G401.6 (cell line): ENCODE data around the gene NAGLU.
"Not testable (repeated sequence)": the region's sequence is repeated elsewhere in the genome, so short reads cannot be mapped to it uniquely, and the experiment has no call there.

Source experiments
- FAIRE-seq: peaks from 2 replicates; lab custom pipeline; 2012; peaks lifted over from hg19 to GRCh38; lab: Jason Lieb, UNC

Gene NAGLU

GRCh38 chr17:42521666-42522262 lies 14.3 kb upstream of the NAGLU start:
- FAIRE-seq, result no peak

- no peak for FAIRE-seq
These were observed 13.7 kb upstream of the NAGLU start for GRCh38 chr17:42522263-42522790.

GRCh38 chr17:42522798-42523278 lies 13.2 kb upstream of the NAGLU start:
- FAIRE-seq, result no peak

- no peak for FAIRE-seq
These were observed 10.8 kb upstream of the NAGLU start for GRCh38 chr17:42525221-42525620.

GRCh38 chr17:42526031-42526444 lies 10.0 kb upstream of the NAGLU start:
- no peak for FAIRE-seq

- FAIRE-seq, result no peak
These were observed 8.1 kb upstream of the NAGLU start for GRCh38 chr17:42527932-42528331.

DNA sequence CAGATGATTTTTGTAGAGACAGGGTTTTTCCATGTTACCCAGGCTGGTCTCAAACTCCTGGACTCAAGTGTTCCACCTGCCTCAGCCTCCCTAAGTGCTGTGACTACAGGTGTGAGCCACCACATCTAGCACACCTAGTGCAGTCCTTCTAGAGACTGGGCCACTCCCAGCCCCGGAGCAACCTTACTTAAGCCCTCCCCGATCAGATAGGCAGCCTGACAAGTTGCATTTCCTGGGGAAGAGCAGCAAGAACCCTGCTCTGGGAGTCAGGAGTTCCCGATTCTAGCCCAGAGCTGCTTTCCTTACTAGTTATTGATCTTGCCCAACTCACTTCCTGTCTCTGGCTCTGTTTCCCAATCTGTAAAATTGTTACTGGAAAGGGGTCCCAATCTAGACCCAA lies 7.0 kb upstream of the NAGLU start:
- FAIRE-seq, result no peak

DNA sequence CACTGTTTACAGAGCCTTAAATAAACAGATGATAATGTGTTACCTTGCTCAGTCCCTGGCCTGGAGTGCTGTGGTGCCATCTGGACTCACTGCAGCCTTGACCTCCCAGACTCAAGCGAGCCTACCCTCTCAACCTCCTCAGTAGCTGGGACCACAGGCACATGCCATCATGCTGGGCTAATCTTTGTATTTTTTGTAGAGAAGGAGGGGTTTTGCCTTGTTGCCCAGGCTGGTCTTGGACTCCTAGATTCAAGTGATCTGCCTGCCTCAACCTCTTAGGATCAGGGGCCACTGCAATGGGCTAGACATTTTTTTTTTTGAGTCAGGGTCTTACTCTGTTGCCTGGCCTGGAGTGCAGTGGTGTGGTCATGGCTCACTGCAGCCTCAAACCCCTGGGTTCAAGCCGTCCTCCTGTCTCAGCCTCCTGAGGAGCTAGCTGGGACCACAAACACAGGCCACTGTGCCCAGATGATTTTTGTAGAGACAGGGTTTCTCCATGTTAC lies 5.0 kb upstream of the NAGLU start:
- no peak for FAIRE-seq

GRCh38 chr17:42531455-42532354 lies 4.3 kb upstream of the NAGLU start:
- FAIRE-seq, result no peak

GRCh38 chr17:42535155-42536047 lies 640 bp upstream of the NAGLU start:
- no peak for FAIRE-seq

DNA sequence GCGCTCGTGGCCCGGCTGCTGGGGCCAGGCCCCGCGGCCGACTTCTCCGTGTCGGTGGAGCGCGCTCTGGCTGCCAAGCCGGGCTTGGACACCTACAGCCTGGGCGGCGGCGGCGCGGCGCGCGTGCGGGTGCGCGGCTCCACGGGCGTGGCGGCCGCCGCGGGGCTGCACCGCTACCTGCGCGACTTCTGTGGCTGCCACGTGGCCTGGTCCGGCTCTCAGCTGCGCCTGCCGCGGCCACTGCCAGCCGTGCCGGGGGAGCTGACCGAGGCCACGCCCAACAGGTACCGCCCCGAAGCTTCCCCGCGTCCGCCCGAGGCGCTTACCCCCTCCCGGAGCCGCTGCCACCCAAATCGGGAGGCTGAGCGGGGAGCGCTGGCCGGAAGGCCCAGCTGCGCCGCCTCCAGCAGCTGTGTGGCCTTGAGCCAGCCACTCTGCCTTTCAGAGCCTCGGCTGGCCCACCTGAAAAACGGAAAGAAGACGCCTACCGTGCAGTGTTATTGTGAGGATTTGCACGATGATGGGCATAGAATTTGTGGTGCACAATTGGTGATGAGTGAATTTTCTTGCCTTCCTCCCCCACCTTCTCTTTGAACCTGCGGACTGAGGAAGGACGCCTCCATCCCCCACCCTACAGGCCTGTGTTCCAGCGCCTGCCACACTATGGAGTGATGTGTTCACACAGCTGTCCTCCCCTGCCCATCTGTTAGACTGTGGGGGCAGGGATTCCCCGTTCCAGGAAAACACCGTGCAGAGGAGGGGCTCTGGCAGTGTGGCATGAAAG lies 523 bp downstream of the NAGLU start:
- no peak for FAIRE-seq

GRCh38 chr17:42537156-42537805 lies 1.2 kb downstream of the NAGLU start:
- FAIRE-seq, result no peak

DNA sequence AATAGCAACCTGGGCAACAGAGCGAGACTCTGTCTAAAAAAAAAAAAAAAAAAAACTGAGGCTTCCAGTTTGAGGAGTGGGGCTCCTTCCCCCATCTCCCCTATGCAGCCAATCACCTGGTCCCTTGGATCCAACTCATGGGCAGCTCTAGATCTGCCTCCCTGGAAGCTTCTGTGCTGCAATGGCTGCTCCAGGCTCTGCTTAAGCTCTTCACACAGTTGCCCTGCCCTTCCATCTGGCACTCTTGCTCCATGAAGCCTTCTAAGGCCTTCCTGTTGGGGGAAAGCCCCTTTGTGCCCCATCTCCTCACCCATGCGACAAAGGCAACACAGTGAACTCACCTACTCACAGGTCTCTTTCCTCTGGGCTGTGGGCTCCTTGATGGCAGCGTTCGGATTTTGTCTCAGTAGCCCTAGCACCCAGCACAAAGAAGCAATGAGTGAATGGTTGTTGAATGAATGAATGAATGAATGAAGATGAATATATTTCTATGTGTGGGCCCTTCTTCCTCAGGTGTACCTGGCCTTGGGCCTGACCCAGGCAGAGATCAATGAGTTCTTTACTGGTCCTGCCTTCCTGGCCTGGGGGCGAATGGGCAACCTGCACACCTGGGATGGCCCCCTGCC lies 1.9 kb downstream of the NAGLU start:
- no peak for FAIRE-seq

DNA sequence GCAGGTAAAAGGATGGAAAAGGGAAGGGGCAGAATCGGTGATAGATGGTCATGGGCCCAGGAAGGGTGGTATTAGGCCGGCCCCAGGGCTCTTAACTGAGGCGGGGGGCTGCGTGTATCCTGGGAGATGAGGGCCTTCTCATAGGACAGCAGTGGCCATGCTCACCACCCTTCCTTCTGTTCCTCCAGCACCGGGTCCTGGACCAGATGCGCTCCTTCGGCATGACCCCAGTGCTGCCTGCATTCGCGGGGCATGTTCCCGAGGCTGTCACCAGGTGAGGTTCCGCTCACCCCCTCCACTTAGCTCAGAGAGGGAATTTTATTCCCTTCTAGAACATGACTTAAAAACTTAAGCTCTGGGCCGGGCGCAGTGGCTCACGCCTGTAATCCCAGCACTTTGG lies 2.4 kb downstream of the NAGLU start:
- FAIRE-seq, result no peak

GRCh38 chr17:42540558-42540957 lies 4.5 kb downstream of the NAGLU start:
- FAIRE-seq, result not testable (repeated sequence)

GRCh38 chr17:42541041-42541833 lies 5.2 kb downstream of the NAGLU start:
- FAIRE-seq, result no peak

DNA sequence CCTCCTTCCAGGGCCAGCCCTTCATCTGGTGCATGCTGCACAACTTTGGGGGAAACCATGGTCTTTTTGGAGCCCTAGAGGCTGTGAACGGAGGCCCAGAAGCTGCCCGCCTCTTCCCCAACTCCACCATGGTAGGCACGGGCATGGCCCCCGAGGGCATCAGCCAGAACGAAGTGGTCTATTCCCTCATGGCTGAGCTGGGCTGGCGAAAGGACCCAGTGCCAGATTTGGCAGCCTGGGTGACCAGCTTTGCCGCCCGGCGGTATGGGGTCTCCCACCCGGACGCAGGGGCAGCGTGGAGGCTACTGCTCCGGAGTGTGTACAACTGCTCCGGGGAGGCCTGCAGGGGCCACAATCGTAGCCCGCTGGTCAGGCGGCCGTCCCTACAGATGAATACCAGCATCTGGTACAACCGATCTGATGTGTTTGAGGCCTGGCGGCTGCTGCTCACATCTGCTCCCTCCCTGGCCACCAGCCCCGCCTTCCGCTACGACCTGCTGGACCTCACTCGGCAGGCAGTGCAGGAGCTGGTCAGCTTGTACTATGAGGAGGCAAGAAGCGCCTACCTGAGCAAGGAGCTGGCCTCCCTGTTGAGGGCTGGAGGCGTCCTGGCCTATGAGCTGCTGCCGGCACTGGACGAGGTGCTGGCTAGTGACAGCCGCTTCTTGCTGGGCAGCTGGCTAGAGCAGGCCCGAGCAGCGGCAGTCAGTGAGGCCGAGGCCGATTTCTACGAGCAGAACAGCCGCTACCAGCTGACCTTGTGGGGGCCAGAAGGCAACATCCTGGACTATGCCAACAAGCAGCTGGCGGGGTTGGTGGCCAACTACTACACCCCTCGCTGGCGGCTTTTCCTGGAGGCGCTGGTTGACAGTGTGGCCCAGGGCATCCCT lies 7.4 kb downstream of the NAGLU start:
- no peak for FAIRE-seq

- no peak for FAIRE-seq
These were observed 8.8 kb downstream of the NAGLU start for GRCh38 chr17:42544874-42545283.
